CD1c-positive myeloid dendritic cell (primary cell): ENCODE results near the gene PTPRD.

Experiments used
- DNase-seq: peaks from one replicate; pipeline ENCODE4 v3.0.0-alpha.2; 2016; ENCODE audit errors: extremely low spot score

The PTPRD gene

GRCh38 chr9:9753266-9753665 lies 859.5 kb downstream of the PTPRD start:
- DNase-seq, result no peak

DNA sequence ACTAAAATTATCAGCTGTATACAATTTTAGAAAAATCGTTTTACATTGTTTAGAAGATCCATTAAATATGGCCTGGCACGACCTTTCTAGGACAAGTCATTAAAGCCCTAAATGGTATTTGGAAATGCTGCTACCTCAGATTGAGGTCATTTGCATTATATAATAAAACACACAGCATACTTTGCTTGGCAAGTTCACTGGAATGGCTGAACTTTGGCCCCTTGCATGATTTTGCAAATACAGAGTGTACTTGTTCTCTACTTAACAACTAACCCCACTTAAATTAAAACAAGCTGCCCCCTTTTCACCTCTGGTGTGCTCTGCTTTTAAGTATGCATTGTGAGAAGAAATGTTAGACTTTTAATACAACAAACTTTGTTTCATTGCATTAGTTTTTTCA lies 860.1 kb downstream of the PTPRD start:
- DNase-seq, result no peak

GRCh38 chr9:9751996-9752395 lies 860.8 kb downstream of the PTPRD start:
- no peak for DNase-seq

- no peak for DNase-seq
These were observed 862.1 kb downstream of the PTPRD start for GRCh38 chr9:9750719-9751118.

DNA sequence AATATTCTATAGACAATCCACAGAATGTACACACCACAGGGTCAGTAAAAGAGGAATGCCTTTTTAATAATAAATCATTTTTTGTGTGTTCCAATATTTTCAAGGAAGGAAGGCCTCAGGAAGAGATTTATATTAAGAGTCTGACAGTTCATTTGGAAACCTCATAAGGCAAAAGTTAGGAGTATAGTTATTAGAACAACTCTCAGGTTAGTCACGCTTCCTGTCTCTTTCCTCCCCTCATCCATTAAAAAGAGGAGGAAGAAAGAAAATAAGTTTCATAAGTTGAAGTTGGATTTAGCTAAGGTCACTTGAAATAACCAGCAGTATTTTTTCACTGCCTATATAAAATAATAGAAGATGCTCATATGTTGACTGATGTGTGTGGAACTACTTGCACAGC lies 863.2 kb downstream of the PTPRD start:
- no peak for DNase-seq

- DNase-seq, result no peak
These were observed 865.0 kb downstream of the PTPRD start for GRCh38 chr9:9747787-9748186.

DNA sequence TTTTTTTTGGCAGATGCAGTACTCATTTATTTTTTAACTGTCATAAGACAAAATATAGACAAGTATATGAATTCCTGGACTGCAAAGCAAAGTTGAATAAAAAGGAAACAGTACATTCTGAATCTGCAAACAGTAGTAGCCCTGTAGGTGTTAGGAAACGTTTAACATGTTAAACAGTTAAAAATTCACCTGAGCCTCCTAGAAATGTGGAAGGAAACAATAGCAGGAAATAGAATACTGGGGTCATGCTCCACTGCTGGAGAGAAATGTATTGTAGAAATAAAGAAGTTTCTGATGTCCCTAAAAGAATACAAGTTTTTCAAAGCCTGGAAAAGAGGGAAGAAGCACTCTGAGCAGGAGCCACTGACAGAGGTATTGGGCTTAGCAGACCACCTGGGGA lies 866.0 kb downstream of the PTPRD start:
- no peak for DNase-seq

DNA sequence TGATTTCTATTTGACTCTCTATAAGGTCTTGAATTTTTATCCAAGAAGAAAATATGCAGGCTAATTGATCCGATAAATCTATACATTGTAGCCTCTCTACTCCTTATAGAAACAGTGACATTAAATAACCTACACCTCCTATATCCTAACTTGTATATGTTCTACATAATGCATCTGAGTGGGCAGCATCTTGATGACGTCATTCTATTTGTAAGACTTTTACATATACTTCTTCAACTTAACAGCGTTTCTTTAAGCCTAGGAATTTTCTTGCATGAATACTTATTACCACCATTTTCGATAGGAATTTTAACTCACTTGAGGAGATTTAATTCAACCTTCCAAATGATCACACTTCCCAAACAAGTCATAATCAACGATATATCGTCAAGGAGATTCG lies 869.0 kb downstream of the PTPRD start:
- no peak for DNase-seq

DNA sequence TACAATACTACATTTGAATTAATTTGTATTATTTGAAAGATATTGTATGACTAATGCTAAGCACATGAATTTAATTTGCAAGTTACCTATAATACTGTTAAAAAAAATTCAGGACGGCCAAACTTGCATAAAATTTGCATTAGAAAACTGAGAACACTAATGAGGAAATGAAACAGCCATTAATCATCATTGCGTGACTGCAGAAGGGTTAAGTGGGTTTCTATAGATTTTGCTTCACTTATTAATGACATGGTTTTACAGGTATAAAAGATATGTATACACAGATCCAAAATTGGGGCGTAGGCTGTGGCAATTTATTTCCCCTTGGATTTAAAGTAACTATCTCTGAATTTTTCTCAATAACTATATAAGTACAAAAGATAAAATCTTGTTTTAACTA lies 882.6 kb downstream of the PTPRD start:
- no peak for DNase-seq

DNA sequence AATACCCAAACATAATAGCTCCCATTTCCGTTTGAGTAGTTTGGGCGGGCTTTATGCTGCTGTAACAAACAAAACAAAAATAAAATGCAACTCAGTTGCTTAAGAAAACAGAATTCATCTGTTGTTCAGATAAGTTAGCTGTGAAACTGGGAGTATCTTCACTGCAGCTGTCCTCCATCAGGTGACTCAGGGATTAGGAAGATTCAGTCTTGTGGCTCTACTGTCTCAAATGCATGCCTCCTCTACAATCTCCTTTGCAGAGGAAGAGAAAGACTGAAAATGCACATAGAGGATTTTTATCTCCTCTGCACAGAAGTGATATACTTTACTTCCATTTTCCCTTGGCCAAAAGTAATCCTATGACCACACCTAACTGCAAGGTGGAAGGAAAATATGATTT lies 883.7 kb downstream of the PTPRD start:
- no peak for DNase-seq

DNA sequence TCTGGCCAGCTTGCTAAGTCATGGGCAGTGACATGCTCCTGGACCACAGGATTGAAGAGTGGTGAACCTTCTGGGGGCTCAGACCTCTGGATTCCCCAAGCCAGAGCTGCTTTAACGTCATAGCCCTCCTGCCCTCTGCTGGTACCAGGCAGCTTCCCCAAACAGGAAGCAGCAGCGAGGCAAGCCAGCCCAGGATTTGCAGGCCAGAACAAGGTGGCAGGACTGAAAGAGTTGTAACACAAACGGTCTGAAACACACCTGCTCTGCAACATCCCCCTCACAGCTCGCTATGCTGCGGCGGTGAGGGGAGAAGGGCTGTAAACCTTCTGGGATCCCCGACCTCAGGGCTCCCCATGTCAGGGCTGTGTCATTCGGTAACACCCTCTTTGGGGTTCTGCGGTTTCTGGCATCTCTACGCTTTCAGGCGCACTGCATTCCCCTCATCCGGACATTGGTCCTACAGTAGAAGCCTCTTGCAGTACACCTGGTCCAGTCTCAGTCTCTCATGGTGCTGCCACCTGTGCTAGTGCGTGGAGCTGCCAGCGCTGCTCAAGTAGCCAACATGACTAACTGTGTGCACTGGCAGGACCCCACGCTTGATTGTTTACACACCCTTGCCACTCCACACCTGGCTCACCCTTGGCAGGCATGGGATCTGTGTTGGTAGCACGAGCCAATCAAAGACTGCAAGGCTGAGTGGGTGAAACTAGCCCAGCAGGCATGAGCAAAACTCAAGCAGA lies 893.3 kb downstream of the PTPRD start:
- no peak for DNase-seq

DNA sequence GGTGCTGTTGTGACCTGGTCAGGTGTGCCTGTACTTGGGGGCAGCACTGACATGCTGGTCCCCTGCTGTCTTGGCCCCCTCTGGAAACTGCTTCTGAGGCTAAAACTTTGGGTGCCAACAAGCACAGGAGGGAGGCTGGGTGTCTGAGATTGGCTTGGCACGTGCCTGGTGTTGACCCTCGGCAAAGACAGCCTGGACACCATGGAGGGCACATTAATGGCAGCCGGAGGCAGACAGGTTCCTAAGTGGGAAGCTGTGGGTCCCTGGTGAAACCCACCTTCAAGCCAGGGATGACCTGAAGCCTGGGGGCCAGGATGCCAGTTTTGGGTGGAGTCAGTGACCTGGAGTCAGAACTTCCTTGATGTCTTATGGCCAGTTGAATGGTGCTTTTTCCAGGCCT lies 894.1 kb downstream of the PTPRD start:
- DNase-seq, result no peak

GRCh38 chr9:9679433-9679832 lies 933.4 kb downstream of the PTPRD start:
- no peak for DNase-seq

- no peak for DNase-seq
These were observed 938.3 kb downstream of the PTPRD start for GRCh38 chr9:9674461-9674860.

- no peak for DNase-seq
These were observed 942.3 kb downstream of the PTPRD start for GRCh38 chr9:9670454-9670853.

DNA sequence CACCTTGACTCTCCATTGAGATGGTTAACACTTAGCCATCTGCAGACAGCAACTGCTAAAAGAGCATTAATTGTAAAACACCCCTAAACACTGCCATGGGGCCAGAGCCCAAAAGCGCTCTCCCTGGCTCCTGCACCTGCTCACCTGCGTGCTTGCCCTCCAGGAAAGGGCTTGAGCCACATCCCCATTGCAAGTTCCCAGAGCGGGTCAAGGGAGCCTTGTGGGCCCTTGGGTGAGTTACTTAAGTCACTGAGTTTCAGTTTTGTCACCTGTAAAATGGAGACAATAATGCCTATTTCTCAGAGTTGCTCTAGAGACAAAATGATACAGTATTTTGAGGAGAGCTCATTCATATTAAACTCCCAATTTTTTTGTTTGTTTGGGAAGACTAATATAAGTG lies 967.8 kb downstream of the PTPRD start:
- DNase-seq, result no peak

DNA sequence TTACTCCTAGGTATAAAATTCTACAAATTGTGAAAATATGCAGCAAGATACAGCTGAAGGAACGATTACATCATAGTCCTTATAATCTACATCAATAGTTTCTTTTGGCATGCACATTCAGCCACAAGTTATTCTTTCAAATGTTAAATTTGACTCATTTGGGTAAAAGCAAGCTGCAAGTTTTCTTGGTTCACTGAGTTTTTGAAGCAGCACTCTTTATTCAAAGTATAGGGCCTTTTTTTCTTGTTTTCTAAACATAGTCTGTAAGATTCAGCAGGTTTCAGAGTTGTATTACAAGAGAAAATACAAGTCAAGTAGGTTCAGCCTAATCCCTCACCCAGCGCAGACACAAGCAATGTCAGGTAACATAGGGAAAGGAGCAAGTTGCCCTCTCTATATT lies 981.5 kb downstream of the PTPRD start:
- no peak for DNase-seq

DNA sequence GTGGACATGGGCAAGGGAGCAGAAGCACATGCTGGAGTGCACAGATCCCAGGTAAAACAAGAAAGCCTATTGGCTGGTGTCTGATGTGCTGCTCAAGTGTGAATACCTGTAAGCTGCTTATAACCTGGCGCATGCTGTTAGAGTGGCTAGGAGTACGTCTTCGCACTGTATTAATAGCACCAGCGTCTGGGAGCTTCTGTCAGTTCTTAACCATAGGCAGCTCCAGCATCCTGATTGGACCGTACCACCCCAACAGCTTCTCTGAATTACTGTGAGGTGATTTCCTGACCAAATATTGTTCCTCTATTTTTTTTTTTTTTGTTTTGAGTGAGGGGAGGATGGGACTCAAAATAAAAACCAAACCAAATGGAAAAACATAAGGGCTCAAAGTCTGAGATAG lies 987.6 kb downstream of the PTPRD start:
- no peak for DNase-seq

GRCh38 chr9:9623506-9623905 lies 989.3 kb downstream of the PTPRD start:
- DNase-seq, result no peak

DNA sequence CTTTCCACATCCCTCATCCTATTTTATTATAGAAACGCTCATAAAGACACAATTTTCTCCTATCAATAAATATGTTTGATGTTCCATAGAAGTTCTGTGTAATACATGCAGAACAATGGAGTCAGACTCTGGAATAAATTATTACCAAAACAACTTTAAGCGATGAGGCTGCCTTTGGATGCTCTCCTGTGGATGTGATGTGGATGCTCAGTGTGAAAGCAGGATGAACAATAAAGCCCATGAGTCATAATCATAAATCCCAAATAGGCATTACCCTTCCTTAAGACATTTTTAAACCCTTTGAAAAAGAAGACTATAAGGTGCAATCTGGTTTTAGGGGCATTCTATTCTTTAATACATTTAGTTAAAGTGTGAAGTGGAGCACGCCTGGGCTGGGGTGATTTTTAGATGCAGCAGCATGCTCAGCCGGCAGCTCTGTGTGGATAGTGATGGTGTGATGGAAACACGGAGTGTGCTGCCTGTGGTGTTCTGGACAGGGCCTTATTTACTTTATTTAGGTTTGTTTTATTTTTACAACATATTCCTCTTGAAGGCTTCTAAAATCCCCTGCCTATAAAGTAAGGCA lies 991.4 kb downstream of the PTPRD start:
- no peak for DNase-seq

- DNase-seq, result no peak
These were observed 992.1 kb downstream of the PTPRD start for GRCh38 chr9:9620736-9621135.

- DNase-seq, result no peak
These were observed 997.7 kb downstream of the PTPRD start for GRCh38 chr9:9615086-9615485.

DNA sequence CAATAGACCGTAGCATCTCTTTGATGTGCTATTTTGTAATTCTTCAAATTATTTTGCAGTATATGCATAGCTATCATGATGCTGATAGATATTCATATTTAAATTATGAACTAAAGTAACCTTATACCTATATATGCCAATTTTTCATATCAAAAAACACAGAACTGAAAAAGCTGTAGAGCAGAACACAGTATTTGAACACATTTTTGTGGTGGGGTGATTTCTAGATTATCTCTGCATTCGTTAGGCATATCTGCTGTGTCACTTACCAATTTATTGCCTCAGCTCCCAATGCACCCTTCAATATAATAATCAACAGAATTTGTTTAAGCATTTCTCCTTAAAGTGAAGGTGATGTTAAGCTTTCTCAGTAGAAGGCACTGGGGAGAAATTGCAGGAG lies 998.2 kb downstream of the PTPRD start:
- DNase-seq, result no peak

- no peak for DNase-seq
These were observed 1000.0 kb downstream of the PTPRD start for GRCh38 chr9:9612755-9613154.
